SK-N-SH treated with all-trans-retinoic acid at 6 μM for 48 hours (cell line): Measurements from ENCODE around the gene PYHIN1.

Experiments
- ARNTL ChIP-seq: fragments of 450-650 bp; formaldehyde crosslinking; IDR thresholded peaks from 2 replicates; pipeline ENCODE4 v1.5.0; 2020; ENCODE audit warnings: low read depth, mild to moderate bottlenecking, moderate library complexity, borderline replicate concordance
- BACH2 ChIP-seq: fragments of 250-450 bp; sonication (Bioruptor Pico); IDR thresholded peaks from 2 replicates; pipeline ENCODE4 v1.9.0; 2021; ENCODE audit warnings: mild to moderate bottlenecking, borderline replicate concordance
- CSRNP3 ChIP-seq: fragments of 250-450 bp; sonication (Bioruptor Pico); IDR thresholded peaks from 2 replicates; pipeline ENCODE4 v1.5.1; 2021; ENCODE audit warnings: mild to moderate bottlenecking, moderate library complexity
- ESRRG ChIP-seq: fragments of 250-450 bp; sonication (Bioruptor Pico); IDR thresholded peaks from 2 replicates; pipeline ENCODE4 v1.6.1; 2021; ENCODE audit warnings: mild to moderate bottlenecking
- PATZ1 ChIP-seq: fragments of 250-450 bp; sonication (Bioruptor Pico); IDR thresholded peaks from 2 replicates; pipeline ENCODE4 v1.8.0; 2020; ENCODE audit warnings: mild to moderate bottlenecking, moderate library complexity, borderline replicate concordance
- POU6F1 ChIP-seq: fragments of 250-450 bp; sonication (Bioruptor Pico); IDR thresholded peaks from 2 replicates; pipeline ENCODE4 v1.8.0; 2021; ENCODE audit warnings: low read depth, mild to moderate bottlenecking, moderate library complexity, borderline replicate concordance
- PPARA ChIP-seq: fragments of 250-450 bp; sonication (Bioruptor Pico); IDR thresholded peaks from 2 replicates; pipeline ENCODE4 v1.5.0; 2020; ENCODE audit warnings: mild to moderate bottlenecking, borderline replicate concordance
- ZFP3 ChIP-seq: fragments of 250-450 bp; sonication (Bioruptor Pico); IDR thresholded peaks from 2 replicates; pipeline ENCODE4 v1.5.0; 2020; ENCODE audit warnings: mild to moderate bottlenecking, moderate library complexity
- ZNF565 ChIP-seq: fragments of 450-650 bp; formaldehyde crosslinking; conservative IDR thresholded peaks from 2 replicates; pipeline ENCODE4 v1.5.0; 2020; ENCODE audit warnings: low read depth, mild to moderate bottlenecking, moderate library complexity

- TF ChIP-seq ZFP3 (CRISPR knock-in tag), result no peak
- no peak for TF ChIP-seq BACH2 (CRISPR knock-in tag)
- TF ChIP-seq PPARA (CRISPR knock-in tag), result no peak
- no peak for TF ChIP-seq ARNTL (CRISPR knock-in tag)
- no peak for TF ChIP-seq ZNF565
- no peak for TF ChIP-seq PATZ1
- no peak for TF ChIP-seq CSRNP3
- TF ChIP-seq POU6F1 (CRISPR knock-in tag), result no peak
- TF ChIP-seq ESRRG (CRISPR knock-in tag), result no peak
These were observed 848 bp upstream of the PYHIN1 start for GRCh38 chr1:158930504-158930903.
